Amygdala (tissue), 56 donors: ENCODE measurements around the gene S100A10.

ENCODE experiments used
- DNase-seq, 56 donors: peaks; one replicate each; lab custom pipeline; 2025; lab: John Stamatoyannopoulos, UW

Gene S100A10

DNA sequence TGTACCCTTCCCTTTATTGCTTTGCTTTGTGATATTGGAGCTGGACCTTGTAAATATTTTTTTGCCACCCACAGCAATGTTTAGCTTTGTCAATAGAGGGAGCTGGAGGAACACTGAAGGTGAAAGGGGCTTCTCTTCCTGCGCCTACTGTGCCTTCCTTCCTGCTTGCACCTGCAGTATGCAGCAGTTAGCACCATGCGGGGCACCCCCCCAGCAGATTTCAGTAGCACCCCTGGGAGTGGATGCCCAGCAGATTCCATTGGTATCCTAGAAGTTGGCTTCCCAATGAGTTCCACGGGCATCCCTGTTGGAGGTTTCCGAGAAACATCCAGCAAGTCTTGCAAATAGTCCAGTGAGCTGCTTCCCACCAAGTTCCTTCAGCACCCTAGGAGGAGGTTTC is 25.6 kb downstream of the S100A10 start:
- DNase-seq = no peak

DNA sequence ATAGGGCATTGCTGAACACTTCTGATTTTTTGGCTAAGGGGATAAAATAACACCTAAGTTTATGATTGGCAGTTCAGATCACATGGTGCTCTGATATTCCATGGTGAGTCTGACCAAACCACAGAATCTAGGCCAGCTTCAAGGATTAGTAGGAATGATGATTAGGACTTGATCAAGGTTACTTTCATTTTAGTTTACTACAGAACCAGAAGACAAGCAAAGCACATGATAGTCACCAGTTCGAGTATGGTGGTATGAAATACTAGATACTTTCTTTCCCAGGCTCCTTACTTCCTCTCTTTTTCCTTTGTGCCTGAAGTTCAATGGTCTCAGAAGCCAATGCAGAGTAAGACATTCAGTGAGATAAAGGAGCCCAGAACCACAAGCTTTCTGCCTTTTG is 26.6 kb downstream of the S100A10 start:
- DNase-seq = no peak

DNA sequence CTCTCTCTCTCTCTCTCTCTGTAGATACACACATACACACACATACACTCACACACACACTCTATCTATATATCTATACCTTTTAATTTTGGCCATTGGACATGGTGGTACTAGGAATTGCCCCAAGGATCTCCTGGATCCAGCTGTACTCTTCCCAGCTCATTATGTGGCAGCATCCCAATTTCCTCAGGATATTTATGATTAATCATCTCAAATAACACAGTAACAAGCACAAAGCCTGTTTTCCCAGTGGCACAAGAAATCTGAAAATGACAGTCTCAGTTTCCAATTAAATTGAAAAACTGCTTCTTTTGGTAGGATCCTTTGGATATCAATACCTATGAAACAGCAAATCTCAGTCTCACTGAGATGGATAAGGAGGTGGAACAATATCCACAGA is 27.6 kb downstream of the S100A10 start:
- no peak for DNase-seq

DNA sequence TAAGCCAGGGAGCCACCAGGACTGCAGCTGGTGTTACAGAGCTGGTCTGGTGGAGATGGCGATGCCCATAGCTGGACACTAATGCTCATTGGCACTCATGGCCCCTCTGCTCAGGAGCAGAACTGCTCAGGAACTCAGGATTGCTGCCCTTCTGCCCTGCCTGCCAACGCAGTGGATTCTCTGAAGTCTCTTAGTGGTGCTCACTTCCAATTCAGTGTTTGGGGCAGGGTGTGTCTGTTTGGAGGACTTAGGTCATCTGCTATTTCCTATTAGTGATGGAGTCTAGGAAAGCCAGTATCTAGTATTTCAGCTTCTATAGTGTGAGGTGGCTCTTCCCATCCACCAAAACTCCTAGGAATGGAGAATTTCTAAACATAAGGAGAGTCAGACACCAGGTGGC is 29.1 kb downstream of the S100A10 start:
- DNase-seq = no peak

DNA sequence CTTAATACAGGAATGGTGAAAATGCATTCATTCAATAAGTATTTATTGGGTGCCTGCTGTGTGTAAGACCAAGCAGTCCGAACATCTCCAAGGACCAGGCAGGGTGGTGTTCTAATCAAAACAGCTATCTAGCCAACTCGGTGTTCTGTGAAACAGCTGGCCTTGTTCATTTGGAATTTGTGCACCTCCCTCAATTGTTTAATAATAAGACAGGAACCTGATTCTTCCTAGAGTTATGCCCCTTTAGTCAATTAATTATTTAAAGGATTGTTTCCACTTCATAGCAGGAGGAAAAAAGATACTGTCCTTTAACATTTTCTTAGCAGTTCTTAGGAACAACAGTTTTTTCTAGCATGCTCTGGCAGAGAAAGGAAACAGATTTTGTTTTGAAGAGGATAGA is 30.4 kb downstream of the S100A10 start:
- DNase-seq = no peak

GRCh38 chr1:151961833-151962232 is 31.8 kb downstream of the S100A10 start:
- DNase-seq = no peak

DNA sequence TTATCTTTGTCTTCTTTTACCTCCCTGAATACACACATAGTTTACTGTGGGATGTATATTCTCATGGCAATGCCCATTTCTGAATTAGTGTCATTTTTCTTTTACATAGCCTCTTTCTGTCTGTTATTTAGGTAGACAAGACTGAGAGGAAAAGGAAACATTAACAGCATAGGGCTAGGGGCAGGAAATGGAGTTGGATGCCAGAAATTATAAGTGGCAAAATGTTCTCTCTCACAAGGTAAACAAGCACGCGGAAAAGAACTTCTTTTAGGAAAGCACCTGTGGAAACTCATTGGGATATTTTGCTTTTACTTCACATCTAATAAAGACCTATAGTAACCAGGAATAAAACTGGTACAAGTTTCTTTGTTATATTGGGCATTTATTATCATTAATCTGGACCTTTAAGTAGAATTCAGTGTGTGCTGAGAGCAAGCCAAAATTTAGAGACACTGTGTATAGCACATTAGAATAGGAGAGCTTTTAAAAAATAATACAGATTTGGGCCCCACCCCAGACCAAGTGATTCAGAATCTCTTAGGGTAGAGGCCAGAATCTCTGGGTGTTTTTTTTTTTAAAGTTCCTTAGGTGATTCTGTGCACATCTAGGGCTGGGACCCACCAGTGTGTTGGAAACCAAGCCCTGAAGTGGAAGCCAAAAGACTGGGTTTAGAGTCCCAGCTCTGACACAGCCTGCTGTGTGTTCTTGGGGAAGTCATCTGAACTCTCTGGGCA is 32.7 kb downstream of the S100A10 start:
- no peak for DNase-seq

GRCh38 chr1:151958959-151959358 is 34.7 kb downstream of the S100A10 start:
- DNase-seq = no peak

- DNase-seq = no peak
Observed at GRCh38 chr1:151956957-151957497, 36.6 kb downstream of the S100A10 start.

DNA sequence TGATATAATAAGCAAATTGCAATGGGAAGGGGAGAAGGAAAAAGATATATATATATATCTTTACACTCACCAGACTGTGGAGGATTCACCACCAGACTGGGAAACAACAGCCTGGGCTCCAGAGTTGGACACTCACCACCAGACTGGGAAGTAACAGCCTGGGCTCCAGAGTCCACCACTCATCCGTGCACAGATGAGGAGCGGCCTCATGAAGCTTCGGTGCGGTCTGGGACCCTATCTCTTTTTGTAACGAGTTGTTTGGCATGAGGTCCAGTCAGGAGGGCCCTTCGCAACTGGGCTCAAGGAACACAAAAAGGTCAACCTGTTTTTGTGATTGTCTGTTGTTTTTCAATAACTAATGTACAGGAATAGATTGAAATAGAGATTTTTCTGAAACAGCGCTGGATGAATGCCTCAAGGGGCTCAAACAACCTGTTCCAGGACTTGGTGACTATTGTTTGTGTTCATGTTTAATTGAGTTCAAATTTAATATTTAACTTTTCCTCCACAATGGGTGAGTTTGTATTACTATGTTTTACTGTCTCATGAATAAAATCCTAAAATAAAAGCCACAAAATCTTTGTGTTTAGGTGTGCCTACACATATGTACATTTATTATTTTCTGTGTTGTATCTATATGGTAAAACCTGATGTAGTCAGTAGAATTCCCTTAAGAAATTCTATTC is 40.1 kb downstream of the S100A10 start:
- no peak for DNase-seq

DNA sequence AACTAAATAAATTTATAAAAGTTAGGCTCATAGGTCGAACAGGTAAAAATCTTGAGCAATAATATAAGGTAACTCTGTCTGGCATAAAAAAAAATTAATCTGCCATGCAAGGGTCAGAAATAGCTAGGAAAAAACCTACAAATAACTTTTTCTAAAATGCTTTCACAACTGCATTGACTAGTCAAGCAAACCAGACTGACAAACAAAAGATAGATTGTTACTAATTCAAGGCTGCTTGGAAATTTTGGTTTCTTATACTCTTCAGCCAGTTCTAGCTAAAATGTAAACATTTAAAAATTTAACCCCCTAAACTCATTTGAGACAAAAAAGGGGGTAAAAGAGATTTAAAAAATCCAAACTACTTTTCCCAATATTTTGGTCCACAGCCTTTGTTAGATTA is 40.8 kb downstream of the S100A10 start:
- no peak for DNase-seq

DNA sequence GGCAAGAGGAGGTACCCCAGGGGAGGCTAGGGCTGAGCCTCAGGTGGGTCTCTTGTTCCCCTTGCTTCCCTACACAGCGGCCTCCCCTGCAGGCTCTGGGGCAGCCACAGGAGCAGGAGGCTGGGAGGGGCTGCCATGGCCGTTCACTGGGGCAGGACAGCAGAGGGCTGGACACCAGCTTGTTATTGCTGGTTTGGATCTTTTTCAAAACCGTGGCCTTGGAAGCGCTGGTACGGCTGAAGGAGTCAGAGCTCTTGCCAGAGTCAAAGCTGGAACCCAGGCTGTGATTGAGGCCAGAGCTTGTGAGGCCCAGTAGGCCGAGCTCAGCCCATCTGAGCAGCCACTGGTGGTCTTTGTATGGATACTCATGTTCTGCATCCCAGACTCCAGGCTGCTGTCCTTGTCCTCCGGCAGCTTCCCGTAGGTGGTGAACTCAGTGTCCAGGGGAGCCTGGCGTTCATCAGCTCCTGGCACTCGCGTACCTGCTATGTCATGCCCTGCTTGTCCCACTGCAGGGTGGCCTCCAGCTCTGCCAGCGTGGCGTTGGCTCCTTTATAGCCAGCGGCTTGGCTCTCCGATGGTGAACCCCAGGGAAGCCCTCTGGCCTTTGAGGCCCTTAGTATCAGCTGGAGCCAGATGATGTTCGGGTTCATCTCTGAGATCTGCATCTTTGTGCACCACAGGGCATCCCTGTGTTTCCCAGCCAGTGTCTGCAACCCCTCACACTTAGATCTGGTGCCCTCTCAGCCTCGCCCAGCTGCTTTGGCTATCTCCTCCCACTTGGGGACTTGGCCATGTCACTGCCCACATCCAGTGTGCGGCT is 44.1 kb downstream of the S100A10 start:
- DNase-seq = no peak

DNA sequence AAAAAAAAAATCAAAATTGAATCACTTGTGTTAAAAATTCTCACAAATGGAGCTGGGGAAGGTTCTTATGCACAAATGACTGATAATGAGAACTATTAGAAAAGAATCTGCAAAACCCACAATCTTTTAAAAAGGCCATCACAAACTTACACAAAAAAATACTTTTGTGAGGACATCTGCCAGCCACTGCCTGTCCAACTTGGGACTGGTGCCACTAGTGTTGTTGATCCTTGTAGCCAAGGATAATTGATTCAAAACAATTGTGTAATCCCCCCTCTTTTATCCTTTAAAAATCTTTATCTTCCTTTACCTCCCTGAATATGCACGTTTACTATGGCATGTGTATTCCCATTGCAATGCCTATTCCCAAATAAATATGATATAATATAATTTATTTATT is 45.2 kb downstream of the S100A10 start:
- DNase-seq = no peak

GRCh38 chr1:151947140-151947539 is 46.5 kb downstream of the S100A10 start:
- DNase-seq = no peak

DNA sequence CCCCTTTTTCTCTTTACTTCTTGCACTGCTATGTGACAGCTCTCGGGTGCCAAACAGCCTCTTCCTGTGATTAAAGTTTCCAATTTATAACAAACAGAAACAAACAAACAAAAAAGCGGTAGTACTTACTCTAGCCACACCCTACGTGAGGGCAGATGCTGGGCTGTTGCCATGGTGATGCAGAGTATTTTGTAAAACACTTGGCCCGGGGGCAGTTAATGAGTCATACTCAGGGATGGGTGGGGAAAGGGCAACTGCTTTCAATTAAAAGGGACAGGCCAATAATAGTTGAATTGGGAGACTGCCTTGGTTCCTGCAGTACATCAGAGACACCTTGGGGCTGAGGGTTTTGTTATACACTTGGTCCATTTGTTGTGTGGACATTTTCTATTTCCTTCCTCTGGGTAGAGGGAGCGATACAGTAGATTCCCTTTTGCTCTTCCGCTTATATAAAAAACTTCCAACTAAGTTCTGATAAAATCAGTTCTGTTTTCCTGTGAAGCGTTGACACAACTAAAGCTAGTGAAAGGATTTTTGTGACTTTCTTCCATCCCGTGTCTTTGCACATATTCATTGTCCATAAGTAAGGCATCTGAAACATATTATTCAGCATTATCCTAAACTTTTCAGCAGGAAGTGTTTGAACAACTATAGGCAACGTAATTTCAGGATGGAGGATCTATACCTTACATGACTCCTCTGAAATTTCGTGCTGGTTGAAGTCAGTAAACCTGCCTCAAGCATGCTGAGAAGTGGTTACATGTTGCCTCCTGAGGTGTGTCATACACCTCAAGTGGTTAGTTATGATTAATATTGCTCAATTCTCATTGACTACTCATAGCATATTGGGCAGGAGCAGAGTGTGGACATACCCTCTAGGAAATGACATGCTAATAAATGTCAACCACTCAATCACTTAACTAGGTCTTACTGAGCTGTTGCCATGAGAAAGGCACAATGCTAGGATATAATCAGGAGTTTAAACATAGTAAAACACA is 47.6 kb downstream of the S100A10 start:
- DNase-seq = peak in 13 of 56 donors; percentile 3 to 40 (median 17)

DNA sequence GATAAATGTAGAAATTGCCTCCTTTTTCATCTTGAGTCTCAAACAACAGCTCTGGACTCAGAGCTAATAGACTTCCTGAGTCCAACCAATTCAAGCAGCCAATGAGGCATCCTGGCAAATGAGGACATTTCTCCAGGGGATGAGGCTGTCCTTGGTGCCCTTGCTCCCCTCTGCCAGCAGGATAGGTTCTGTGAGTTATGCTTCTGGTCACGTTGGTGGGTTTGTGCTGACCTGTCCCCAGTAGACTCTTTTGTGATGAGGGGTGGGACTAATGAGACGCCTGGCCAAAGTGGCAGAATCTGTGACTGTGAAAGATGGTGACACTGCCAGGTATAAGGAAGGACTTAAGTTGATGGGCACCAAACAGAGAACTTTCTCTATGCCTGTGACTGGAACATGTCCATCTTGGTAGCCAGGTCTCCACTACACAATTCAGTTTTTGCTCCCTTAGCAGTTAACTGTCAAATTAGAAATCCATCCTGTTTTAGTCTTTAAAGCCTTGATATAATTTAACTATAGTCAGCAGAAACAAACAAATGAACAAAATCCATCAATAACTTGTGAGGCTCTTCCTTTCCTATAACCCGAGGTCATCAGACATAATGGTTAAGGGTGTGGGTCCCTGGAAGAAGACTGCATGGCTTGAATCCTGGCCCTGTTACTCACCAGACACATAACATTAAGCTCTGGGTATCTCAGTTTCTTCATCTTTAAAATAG is 48.6 kb downstream of the S100A10 start:
- no peak for DNase-seq

GRCh38 chr1:151944126-151944856 is 49.4 kb downstream of the S100A10 start:
- no peak for DNase-seq

DNA sequence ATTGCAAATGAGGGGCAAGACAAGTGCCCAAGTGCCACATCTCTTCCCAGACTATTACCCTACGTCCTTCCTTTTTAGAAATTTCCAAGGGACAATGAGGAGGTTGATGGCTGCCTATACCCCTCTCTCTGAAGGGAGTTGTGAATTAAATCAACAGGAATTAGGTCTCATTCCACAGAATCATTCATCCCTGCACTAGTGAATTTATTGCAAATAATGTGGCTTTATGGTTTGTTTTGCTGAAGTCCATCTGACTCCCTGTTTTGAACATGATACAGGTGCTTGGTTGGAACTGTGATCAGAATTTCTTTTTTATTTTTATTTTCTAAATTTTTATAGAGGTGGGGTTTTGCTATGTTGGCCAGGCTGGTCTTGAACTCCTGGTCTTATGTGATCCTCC is 50.1 kb downstream of the S100A10 start:
- no peak for DNase-seq

DNA sequence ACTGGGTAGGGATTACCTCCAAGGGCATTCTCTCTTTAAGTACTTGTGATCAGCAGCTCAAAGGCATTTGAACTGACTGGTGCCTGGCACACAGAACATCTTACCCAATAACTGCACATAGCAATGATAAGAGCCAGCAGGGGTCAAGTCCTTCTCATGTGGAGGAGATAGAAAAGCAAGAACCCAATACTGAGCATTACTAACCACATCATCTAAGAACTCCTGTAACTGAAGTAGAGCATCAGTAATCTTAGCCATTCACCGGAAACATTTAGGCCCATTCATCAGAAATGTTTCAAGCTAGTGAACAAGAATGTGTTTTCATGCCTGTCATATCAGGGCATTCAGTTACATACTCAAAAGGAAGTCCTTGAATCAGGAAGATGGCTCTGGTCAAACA is 50.8 kb downstream of the S100A10 start:
- no peak for DNase-seq
